ENCODE measurements around the gene SOCS6.

Gene SOCS6

DNA sequence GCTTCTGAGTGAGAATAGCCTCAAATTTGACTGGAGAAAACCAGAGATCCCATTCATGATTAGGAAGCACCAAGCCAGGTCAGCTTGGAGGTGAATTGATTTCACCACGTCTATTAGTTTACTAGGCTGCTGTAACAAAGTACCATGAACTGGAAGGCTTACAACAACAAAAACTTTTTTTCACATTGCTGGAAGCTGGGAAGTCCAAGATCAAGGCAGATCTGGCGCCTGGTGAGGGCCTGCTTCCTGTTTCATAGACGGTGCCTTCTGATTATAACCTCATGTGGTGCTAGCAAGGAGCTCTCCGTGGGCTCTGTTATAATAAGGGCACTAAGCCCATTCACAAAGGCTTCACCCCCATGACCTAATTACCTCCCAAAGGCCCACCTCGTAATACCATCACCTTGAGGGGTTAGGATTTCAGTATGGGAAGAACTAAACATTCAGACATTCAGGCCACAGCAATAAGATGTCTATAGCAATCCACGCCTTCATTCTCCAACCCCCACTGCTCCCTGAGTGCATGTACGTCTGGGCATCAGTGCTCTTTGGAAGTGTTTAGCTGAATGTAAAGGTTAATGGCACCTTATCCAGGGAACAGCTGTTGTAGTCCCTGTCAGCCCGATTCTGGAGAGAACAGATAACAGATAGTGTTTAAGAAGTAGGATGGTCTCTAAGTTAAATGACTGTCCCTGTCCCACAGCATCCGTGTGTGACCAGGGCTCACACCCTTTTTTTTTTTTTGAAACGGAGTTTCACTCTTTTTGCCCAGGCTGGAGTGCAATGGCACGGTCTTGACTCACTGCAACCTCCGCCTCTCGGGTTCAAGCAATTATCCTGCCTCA, 89.2 kb downstream of the SOCS6 start:
- no peak for TF ChIP-seq EZH2 (optimal IDR thresholded peaks at IDR 0.05; ENCODE audit: low read depth, low read length)
- no peak for TF ChIP-seq EZH2phosphoT487 (IDR thresholded peaks at IDR 0.05; ENCODE audit: low read length)
- TF ChIP-seq, protein P1, sequence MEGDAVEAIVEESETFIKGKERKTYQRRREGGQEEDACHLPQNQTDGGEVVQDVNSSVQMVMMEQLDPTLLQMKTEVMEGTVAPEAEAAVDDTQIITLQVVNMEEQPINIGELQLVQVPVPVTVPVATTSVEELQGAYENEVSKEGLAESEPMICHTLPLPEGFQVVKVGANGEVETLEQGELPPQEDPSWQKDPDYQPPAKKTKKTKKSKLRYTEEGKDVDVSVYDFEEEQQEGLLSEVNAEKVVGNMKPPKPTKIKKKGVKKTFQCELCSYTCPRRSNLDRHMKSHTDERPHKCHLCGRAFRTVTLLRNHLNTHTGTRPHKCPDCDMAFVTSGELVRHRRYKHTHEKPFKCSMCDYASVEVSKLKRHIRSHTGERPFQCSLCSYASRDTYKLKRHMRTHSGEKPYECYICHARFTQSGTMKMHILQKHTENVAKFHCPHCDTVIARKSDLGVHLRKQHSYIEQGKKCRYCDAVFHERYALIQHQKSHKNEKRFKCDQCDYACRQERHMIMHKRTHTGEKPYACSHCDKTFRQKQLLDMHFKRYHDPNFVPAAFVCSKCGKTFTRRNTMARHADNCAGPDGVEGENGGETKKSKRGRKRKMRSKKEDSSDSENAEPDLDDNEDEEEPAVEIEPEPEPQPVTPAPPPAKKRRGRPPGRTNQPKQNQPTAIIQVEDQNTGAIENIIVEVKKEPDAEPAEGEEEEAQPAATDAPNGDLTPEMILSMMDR (IDR thresholded peaks at IDR 0.05; ENCODE audit: low read length): no peak
- H3F3A ChIP-seq (ENCODE audit: insufficient read depth, low read length): no peaks in the 10 kb centered on the region
- no peak for DNase-seq
- no peak overlapping the region for H3K9ac ChIP-seq (ENCODE audit: low read length)
- H3K36me3 ChIP-seq (replicated peaks; ENCODE audit: insufficient read depth, low read length): no peaks in the 10 kb centered on the region
- H4K20me1 ChIP-seq (ENCODE audit: insufficient read depth, low read length): no peaks in the 10 kb centered on the region
- H3K27me3 ChIP-seq (replicated peaks; ENCODE audit: insufficient read depth, low read length): no peaks in the 10 kb centered on the region
- no peak overlapping the region for H3K27ac ChIP-seq (ENCODE audit: low read length)
- no peaks in the 10 kb centered on the region for H3K9me3 ChIP-seq (replicated peaks; ENCODE audit: insufficient read depth, low read length)
- H3K9me2 ChIP-seq (replicated peaks; ENCODE audit: insufficient read depth, low read length): no peaks in the 10 kb centered on the region
- H3K79me2 ChIP-seq (ENCODE audit: low read length): no peaks in the 10 kb centered on the region
- H3K4me1 ChIP-seq (ENCODE audit: low read length): no peaks in the 10 kb centered on the region
- no peak overlapping the region for H3K4me3 ChIP-seq (ENCODE audit: low read length)
- no peak overlapping the region for H3K4me2 ChIP-seq (ENCODE audit: low read depth, low read length)
- H2AFZ ChIP-seq (ENCODE audit: low read length): no peak overlapping the region
